NCI-H1436 treated with DMSO at 0.1 percent for 48 hours (cell line): ENCODE measurements around the gene PLTP.
"Not testable (repeated sequence)": the region's sequence is repeated elsewhere in the genome, so short reads cannot be mapped to it uniquely, and the experiment has no call there.

ENCODE experiments used
- DNase-seq: peaks from one replicate; lab custom pipeline; 2025; lab: John Stamatoyannopoulos, UW

Gene PLTP, protein sequence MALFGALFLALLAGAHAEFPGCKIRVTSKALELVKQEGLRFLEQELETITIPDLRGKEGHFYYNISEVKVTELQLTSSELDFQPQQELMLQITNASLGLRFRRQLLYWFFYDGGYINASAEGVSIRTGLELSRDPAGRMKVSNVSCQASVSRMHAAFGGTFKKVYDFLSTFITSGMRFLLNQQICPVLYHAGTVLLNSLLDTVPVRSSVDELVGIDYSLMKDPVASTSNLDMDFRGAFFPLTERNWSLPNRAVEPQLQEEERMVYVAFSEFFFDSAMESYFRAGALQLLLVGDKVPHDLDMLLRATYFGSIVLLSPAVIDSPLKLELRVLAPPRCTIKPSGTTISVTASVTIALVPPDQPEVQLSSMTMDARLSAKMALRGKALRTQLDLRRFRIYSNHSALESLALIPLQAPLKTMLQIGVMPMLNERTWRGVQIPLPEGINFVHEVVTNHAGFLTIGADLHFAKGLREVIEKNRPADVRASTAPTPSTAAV

DNA sequence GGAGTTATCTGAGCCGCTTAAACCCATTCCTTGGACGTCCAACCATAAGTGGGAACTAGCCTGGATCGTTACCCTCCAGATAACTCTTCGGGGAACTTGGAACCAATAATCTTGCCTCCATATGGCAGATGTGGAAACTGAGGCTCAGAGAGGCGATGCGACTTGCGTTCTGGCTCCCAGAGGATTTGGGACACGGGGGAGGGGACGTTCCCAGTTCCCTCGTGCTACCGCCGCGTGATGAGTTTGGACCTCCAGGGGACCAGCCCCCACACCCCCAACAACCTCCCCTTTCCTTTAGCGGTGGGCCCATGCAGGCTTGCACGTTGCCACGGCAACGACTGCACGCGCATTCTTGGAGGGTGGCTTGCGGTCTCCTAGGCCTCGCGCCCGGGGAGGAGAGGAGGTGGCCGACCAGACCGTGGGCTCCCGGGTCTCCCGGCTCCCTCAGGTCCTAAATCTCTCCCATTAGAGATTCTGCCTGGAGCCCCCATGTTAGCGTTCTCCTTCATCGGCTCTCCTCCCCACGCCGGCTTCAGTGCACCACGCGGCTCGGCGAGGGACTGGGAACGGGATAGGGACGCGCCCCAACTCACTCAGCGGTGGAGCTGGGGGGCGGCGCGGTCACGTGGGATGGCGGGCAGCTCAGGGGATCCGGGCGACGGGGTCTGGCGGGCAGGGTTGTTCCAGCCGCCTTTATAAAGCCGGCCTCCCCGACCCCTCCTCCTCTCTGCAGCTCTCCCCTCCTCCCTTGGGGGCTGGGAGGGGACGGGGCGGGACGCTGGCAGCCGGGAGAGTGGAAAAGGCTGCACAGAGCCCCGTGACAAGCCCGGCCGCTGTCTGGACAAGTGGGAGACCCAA, at the start of gene PLTP:
PLTP (minus strand) TSS at position 670 of the 858 bp plus-strand sequence. CDS start 703 bp downstream, outside the sequence.
- DNase-seq, result no peak

DNA sequence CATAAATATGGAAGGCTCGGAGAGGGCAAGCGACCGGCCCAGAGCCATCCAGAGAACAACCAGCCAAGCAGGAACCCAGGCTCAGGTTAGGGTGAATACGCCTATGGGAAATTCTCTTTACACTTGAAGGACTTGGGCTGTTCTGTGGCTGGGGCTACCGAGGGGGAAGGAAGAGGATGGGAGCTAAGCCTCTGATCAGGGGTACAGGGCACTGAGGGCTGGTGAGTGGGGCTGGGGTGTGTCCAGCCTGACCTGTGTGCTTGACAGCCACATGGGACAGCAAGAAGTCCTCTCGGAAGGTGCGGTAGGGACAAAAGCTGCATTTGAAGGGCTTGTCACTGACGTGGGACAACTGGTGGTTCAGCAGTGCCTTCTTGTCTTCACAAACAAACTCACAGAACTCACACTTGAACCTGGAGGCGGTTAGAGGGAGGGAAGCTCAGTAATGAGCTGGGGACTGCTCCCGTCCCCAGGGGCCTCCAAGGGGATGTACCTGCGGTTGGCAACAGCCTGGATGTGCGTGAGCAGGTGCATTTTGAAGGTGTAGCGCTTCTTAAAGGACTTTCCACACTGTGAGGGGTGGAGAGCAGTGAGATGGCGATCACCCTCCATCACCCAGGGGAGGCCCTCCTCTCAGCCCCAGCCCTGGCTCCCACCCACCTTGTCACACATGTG, 48.1 kb upstream of the PLTP start:
- no peak for DNase-seq

DNA sequence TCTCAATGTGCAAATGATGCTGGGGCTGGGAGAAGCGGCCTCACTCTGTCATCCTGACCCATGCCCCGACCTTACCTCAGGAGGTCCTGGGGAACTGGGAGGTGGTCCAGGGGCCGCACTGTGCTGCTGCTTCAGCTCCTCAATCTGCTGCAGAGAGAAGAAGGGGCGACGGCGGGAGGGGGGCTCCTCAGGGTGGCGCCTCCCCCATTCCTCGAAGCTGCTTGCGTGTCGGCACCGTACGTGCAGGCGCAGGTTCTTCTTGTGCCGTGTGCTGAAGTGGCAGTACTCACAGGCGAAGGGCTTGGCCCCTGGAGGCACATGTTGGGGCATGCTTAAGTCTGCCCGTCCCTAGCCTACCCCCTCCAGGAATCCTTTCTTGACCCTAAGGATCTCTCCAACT, 47.2 kb upstream of the PLTP start:
- DNase-seq, result no peak

DNA sequence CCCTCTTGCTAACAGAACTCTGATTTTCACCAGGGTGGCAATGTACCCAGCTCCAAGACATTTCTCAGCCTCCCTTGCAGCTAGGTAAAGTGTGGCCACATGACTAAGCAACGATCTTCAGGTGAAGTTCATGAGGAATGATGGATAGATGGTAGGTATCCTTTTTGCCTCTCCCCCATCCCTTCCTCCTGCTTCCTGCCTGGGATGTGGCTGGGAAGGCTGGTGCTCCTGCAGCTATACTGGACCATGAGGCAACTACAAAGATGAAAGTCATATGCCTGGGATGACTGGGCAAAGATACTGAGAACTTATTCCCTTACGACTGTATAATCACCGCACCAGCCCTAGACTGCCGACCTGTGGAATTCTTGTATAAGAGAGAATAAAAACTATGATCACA, 46.6 kb upstream of the PLTP start:
- DNase-seq, result no peak

DNA sequence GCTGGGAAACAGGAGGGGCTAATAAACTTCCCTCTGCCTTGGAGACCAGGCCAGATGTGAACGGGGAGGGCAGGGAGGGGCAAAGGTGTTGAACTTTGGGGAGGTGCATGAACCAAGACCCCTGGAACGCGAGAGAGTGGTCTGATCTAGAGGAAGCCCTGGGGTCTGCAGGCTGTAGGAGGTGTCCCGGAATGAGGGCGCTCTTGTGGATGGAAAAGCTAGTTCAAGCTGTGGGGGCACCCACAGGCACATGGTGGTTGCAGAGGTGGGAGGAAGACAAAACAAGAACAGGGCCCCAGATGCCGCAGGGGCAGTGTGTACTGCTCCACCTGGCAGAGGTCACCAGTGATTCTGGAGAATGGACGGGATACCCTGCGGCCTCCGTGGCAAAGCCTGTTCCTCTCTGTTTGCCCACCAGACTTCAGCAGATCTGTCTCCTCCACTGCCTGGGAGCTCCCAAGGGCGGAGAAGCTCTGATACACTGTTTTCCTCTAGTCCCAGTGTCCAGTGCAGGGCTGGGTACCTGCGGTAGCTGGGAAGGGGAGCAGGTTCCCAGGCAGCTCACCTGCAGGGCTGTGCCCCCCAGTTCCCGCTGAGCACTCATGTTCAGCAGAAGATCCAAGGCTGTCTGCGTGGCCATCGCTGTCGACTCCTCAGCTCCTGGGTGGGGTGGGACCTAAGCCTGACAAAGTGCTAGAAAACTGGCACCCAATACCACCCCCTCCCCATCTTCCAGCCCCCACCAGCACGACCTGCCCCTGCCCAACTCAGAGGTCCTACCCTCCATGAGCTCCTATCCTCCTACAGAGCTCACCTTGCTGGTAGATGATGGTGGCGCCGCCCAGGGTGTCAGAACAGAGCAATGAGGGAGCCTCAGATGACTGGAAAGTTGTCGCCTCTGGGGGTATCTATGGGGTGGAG, 45.3 kb upstream of the PLTP start:
- DNase-seq, result no peak

DNA sequence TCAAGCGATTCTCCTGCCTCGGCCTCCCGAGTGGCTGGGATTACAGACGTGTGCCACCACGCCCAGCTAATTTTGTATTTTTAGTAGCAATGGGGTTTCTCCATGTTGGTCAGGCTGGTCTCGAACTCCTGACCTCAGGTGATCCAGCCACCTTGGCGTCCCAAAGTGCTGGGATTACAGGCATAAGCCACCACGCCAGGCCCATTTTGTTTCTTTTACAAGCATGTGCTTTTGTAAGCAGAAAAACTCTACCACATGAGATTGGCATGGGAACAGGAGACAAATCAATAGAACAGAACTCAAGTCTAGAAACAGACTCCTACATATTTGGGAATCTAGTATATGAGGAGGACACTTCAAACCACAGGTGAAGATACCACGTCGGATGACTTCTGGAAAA, 44.4 kb upstream of the PLTP start:
- DNase-seq, result not testable (repeated sequence)

DNA sequence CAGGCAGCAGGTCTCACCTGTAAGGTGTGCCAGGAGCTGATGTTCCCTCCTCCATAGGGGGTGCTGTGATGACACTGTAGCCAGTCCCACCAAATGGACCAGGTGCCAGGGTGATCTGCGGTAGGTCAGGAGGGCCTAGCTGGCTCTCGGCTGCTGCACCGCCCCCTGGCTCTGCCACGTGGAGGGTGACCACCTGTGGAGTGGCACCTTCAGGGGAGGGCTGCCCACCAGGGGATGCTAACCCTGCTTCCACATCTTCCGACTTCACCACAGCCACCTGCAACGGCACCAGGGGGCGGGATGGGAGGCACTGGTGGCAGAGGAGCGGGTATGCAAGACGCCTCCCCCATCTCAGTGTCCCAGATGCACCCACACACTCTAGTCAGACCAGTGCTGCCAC, 41.7 kb upstream of the PLTP start:
- DNase-seq, result no peak

DNA sequence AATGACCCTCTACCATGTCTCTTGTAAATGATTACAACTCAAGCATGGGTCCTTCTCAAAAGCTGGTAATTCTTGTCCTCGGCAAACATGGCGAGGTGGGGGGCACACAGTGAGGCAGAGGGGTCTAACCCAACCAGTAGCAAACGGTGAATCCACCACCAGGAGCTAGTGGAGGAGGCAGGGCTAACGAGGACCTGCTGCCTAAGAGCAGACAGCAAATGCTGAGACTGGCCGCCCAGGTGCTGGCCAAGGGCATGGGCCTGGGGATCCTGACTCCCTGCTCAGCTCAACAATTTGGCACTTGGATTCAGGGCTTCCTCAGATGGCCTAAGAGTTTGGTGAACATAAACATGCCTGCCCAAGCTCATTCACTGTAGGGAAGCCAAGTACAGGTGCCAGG, 40.9 kb upstream of the PLTP start:
- DNase-seq, result no peak

DNA sequence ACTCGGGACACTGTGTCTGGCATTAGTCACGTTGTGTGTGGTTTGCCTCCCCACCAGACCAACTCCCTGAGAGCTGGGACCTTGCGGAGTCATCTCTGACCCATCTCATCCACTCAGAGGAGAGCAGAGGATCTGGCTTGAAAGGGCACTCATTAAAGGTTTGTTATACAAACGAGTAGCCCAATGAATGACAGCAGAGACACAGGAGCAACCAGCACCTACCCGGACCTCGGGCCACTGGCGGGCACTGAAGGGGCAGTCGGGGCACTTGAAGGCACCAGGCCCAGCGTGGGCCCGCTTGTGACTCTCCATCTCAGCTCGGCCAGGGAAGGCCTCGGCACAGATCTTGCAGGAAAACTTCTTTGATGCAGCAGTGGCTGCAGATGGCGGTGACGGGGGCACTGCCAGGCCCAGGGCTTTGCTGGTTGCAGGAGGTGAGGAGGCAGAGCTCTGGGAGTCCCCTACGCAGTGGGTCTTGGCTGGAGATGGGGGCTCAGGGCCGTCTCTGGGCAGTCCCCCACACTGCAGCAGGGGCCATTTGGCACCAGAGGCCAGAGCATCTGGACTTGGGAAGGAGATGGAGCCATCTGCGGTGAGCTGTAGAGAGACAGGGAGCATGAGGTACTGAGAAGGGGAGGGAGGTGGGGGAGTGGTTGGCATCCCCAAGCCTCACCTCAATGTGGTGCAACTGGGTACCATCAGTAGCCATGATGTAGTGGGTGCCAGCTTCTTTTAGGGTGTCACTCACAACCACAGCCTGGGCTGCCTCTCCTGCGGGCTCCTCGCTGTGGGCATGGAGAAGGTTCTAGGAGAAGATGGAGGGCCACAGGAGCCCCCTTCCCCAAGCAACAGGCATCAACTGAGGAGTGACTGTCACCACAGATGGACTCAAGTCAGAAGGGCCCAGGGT, 40.2 kb upstream of the PLTP start:
- DNase-seq, result no peak

DNA sequence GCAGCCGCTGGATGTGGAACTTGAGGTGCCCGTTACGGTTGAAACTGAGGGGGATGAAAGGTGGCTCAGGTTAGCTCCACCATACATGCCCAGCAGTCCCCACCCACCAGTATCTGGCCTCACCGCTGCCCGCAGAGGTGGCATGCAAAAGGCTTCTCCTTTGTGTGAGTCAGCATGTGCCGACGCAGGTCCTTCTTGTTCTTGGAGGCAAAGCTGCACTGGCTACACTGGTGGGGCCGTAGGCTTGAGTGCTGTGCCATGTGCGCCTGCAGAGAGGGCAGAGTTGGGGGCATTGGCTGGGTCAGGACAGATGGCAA, 38.3 kb upstream of the PLTP start:
- no peak for DNase-seq

DNA sequence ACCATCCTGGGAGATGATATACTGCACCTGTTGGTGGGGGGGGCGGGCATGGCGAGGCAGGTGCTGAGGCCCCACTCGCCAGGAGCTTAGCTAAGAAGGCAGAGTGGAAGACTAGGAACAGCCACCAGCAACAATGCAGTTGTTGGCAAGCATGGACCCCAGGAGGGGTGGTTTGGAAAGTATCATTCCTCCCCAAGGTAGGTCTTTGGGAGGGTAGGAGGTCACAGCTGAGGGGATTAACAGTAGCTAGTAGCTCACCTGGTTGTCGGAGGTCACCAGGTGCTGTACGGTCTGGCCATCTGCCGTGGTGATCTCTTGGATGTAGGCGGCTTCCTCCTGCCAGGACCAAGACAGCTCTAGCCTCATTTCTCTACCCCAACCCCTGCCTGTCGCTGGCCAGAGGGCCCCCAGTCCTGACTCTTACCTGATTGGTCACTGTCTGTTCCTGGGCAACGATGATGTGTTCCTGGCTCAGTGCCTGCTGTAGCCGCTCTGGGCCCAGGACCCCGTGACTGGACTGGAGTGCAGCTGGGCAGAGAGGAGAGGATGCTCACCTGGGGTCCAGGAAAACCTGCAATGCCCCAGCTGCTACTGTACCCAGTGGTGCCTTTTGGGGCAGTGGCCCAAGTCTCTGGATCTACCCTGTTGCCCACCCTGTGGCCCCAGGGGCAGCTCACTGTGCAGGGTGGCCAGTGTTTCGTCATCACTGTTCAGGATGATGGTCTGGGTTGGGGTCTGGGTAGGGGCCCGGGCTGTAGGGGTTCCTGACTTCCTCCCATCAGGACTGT, 37.8 kb upstream of the PLTP start:
- no peak for DNase-seq

DNA sequence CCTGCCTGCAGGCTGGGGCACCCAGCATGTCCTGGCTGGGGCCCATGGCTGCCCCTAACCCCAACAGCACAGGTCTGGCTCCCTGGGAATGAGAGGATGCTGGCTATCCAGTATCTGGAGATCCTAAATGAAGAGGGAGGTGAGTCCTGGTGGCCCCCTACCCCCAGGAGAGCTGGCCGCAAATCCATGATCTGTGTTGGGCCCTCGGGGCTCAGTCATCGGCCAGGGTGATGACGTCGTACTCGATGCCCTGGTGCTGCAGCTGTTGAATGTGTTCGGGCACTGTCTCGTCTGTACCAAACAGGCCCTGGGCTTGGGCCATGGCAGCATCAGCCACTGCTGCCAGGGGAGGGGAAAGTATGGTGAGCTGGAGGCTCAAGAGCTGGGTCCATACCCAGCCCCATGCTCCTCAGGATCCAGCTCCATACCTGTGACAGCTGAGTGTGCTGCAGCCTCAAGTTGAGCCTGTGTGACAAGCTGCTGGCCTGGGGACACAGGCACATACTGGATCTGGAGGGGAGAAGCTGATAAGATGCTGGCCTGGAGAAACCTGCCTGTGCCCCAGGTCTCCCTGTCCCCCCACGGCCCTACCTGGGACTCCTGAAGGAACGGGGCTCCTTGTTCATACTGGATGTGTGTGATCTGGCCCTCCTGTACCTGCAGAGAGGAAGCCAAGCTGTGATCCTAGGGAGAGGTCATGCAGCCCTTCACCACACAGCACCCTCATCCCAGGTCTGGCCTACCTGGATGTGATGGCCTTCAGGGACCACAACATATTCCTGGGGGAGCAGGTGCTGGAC, 37.0 kb upstream of the PLTP start:
- DNase-seq, result no peak

DNA sequence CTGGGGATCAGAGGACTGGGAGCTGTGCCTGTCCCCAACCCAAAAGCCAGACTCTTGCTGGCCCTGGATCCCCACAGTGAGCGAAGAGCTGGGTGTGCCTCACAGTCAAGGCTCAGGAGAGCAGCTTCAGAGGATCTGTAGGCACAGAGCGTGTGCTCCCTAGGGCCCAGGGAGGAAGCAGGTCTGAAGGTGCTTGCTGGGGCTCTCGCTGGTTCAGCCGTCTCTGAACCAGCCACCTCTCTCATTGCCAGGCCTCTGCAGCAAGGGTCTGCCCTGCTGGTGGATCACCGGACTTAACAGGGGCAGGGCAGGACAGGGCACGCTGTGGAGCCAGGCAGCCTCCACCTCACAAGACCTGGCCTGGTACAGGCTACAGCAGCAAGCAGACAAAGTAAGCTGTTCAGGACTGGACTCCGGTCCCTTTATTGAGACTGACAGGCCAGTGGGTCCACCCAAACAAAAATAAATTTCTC, 36.3 kb upstream of the PLTP start:
- DNase-seq, result no peak

DNA sequence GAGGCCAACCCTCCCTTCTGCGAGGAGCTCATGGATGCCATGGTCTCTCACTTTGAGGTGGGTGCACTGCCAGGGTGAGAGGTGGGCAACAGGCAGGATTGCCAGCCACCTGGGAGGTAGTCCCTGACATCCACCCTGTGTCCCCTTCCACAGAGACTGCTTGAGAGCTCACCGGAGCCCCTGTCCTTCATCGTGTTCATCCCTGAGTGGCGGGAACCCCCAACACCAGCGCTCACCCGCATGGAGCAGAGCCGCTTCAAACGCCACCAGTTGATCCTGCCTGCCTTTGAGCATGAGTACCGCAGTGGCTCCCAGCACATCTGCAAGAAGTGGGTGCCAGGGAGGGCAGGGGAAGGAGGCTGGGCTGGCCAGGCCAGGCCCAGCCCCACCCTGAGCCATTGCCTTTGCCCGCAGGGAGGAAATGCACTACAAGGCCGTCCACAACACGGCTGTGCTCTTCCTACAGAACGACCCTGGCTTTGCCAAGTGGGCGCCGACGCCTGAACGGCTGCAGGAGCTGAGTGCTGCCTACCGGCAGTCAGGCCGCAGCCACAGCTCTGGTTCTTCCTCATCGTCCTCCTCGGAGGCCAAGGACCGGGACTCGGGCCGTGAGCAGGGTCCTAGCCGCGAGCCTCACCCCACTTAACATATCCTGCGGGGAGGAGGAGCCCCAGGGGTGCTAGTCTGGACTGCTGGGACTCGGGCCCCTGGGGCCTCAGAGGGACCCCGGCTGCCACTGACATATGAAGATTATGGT, 35.3 kb upstream of the PLTP start:
- no peak for DNase-seq

DNA sequence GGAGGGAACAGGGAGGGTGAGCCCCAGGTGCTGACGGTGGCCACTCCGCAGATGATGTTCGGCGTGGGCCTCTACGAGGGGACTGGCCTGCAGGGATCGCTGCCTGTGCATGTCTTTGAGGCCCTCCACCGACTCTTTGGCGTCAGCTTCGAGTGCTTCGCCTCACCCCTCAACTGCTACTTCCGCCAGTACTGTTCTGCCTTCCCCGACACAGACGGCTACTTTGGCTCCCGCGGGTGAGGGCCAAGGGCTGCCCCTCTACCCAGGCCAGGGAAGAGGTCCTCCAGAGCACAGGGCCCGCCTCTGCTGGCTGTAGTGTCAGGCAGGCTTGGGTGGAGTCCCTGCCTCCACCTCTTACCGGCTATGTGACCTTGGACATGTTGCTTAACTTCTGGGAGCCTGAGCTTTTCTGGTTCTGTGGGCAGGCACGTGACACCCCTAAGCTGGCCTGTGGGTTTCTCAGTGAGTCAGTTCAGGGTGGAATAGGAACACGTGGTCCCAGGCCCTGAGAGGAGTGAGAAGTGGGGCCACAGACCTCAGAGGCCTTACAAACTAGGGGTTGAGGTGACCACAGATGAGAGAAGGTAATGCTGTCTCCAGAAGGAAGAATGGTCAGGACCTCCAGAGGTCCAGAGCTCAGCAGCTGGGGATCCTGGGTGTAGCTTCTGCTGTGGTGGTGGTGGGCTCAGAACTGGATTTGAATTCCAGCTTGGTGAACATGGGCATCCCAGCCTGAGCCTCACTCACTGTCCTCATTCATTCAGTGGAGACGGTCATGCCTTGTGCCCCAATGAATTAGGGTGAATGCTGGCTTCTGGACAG, 34.4 kb upstream of the PLTP start:
- no peak for DNase-seq

DNA sequence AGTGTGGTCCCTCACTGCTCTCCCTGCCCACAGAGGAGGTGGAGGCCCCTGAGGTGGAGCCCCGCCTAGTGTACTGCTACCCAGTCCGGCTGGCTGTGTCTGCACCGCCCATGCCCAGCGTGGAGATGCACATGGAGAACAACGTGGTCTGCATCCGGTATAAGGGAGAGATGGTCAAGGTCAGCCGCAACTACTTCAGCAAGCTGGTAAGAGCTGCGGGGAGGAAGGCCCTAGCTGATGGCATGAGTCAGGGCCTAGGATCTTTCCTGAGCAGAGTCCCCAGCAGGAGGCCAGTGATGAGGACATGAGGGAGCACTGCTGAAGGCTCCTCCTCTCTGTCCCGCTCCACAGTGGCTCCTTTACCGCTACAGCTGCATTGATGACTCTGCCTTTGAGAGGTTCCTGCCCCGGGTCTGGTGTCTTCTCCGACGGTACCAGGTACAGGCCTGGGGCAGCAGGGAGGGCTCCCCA, 33.8 kb upstream of the PLTP start:
- no peak for DNase-seq
